NB4 (cell line): ENCODE measurements around the gene IFT81.

Source experiments
- POLR2A ChIP-seq: IDR thresholded peaks from 2 replicates; pipeline ENCODE4 v1.6.1; 2011; ENCODE audit warnings: mild to moderate bottlenecking; ENCODE audit not compliant: insufficient read length; ENCODE audit errors: extremely low read depth
- TF ChIP-seq, protein P1 (sequence below): IDR thresholded peaks from one replicate; pipeline ENCODE4 v1.5.1; 2012; ENCODE audit warnings: low read depth, low read length
- TF ChIP-seq, protein P2 (sequence below): IDR thresholded peaks from 2 replicates; pipeline ENCODE4 v1.6.1; 2011; ENCODE audit warnings: low read depth, low read length

DNA sequence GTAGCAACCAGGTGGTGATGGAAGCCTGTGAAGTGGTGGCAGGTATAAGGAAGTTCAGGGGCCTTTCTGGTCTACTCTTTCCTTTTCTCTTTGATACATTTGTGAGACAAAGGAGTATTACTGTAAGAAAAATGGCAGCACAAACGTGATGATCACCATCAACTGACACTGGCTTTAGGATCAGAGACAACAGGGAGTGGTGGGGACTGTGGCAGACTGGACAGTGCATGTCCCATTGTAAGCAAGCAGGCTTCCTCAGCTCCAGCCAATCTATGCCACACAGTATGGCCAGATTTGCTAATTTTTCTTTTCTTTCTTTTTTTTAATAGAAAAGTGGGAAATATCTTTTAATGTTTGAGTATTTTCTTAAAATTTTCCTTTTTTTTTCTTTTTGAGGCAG lies 19.0 kb upstream of the IFT81 start:
- TF ChIP-seq, protein P1, sequence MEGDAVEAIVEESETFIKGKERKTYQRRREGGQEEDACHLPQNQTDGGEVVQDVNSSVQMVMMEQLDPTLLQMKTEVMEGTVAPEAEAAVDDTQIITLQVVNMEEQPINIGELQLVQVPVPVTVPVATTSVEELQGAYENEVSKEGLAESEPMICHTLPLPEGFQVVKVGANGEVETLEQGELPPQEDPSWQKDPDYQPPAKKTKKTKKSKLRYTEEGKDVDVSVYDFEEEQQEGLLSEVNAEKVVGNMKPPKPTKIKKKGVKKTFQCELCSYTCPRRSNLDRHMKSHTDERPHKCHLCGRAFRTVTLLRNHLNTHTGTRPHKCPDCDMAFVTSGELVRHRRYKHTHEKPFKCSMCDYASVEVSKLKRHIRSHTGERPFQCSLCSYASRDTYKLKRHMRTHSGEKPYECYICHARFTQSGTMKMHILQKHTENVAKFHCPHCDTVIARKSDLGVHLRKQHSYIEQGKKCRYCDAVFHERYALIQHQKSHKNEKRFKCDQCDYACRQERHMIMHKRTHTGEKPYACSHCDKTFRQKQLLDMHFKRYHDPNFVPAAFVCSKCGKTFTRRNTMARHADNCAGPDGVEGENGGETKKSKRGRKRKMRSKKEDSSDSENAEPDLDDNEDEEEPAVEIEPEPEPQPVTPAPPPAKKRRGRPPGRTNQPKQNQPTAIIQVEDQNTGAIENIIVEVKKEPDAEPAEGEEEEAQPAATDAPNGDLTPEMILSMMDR, result no peak
- no peak for TF ChIP-seq POLR2A
- TF ChIP-seq, protein P2, sequence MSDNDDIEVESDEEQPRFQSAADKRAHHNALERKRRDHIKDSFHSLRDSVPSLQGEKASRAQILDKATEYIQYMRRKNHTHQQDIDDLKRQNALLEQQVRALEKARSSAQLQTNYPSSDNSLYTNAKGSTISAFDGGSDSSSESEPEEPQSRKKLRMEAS, result no peak
